Effector memory CD8-positive, alpha-beta T cell (primary cell): ENCODE measurements around the gene ADAM33.

Experiments used
- ATAC-seq: fragments of 150-1000 bp; cut with Tn5 transposase; replicated peaks from 2 replicates; pipeline ENCODE4 v1.10.0; 2021; ENCODE audit warnings: mild to moderate bottlenecking, moderate library complexity
- DNase-seq, 3 experiments: peaks; one replicate each; pipeline ENCODE4 v3.0.0; 2021
- H3K27ac Mint-ChIP-seq, 2 donors: one replicate each; pipeline ENCODE4 v1.8.0; 2022; ENCODE audit warnings: mild to moderate bottlenecking in 2 of 2, mixed read lengths in 2 of 2, moderate library complexity in 2 of 2
- H3K27me3 Mint-ChIP-seq, 2 donors: one replicate each; pipeline ENCODE4 v1.8.0; 2022; ENCODE audit warnings: mixed read lengths in 2 of 2
- H3K36me3 Mint-ChIP-seq: one replicate; pipeline ENCODE4 v1.8.0; 2022; ENCODE audit warnings: mild to moderate bottlenecking, moderate library complexity, mixed read lengths; ENCODE audit not compliant: insufficient read depth
- H3K4me1 Mint-ChIP-seq, 2 donors: one replicate each; pipeline ENCODE4 v1.8.0; 2022; ENCODE audit warnings: low read depth in 2 of 2, mixed read lengths in 2 of 2
- H3K4me3 Mint-ChIP-seq, 2 donors: one replicate each; pipeline ENCODE4 v1.8.0; 2022; ENCODE audit warnings: mild to moderate bottlenecking in 2 of 2, mixed read lengths in 2 of 2, moderate library complexity in 2 of 2
- H3K9me3 Mint-ChIP-seq, 2 donors: one replicate each; pipeline ENCODE4 v1.8.0; 2022; ENCODE audit warnings: mixed read lengths in 2 of 2

Gene ADAM33

GRCh38 chr20:3704087-3704486 is 22.3 kb upstream of the ADAM33 start:
- peaks cover 1 to 7% of the 10 kb centered on the region in 2 donors for H3K4me1 Mint-ChIP-seq
- no peaks in the 10 kb centered on the region for H3K36me3 Mint-ChIP-seq
- DNase-seq: no peak
- peaks cover 11 to 69% of the 10 kb centered on the region in 2 donors for H3K27me3 Mint-ChIP-seq
- no peak overlapping the region for H3K4me3 Mint-ChIP-seq
- ATAC-seq: no peak
- no peak overlapping the region for H3K27ac Mint-ChIP-seq
- no peaks in the 10 kb centered on the region for H3K9me3 Mint-ChIP-seq

GRCh38 chr20:3702611-3703391 is 21.0 kb upstream of the ADAM33 start:
- Mint-ChIP-seq H3K27ac (no peak overlapping the region), H3K9me3 (no peaks in the 10 kb centered on the region), H3K4me3 (no peak overlapping the region), H3K36me3 (no peaks in the 10 kb centered on the region), H3K27me3 (peaks cover 9 to 72% of the 10 kb centered on the region in 2 donors), H3K4me1 (peaks cover 0 to 3% of the 10 kb centered on the region in 2 donors)
- no peak for ATAC-seq
- DNase-seq: no peak

- no peak overlapping the region for H3K27ac Mint-ChIP-seq
- no peaks in the 10 kb centered on the region for H3K9me3 Mint-ChIP-seq
- no peak overlapping the region for H3K4me3 Mint-ChIP-seq
- DNase-seq (no peak), ATAC-seq (no peak)
- H3K27me3 Mint-ChIP-seq: peaks cover 5 to 64% of the 10 kb centered on the region in 2 donors
- H3K36me3 Mint-ChIP-seq: no peaks in the 10 kb centered on the region
- H3K4me1 Mint-ChIP-seq: no peaks in the 10 kb centered on the region
Measured at GRCh38 chr20:3701061-3701998, 19.5 kb upstream of the ADAM33 start.

GRCh38 chr20:3699037-3699436 is 17.2 kb upstream of the ADAM33 start:
- DNase-seq: no peak
- no peaks in the 10 kb centered on the region for H3K4me1 Mint-ChIP-seq
- no peaks in the 10 kb centered on the region for H3K36me3 Mint-ChIP-seq
- no peak overlapping the region for H3K4me3 Mint-ChIP-seq
- peaks cover 5 to 42% of the 10 kb centered on the region in 2 donors for H3K27me3 Mint-ChIP-seq
- H3K27ac Mint-ChIP-seq: no peak overlapping the region
- no peaks in the 10 kb centered on the region for H3K9me3 Mint-ChIP-seq
- no peak for ATAC-seq

GRCh38 chr20:3698591-3699001 is 16.8 kb upstream of the ADAM33 start:
- H3K27ac Mint-ChIP-seq: no peak overlapping the region
- no peak for DNase-seq
- no peak for ATAC-seq
- no peaks in the 10 kb centered on the region for H3K9me3 Mint-ChIP-seq
- peaks cover 3 to 37% of the 10 kb centered on the region in 2 donors for H3K27me3 Mint-ChIP-seq
- no peaks in the 10 kb centered on the region for H3K4me1 Mint-ChIP-seq
- no peak overlapping the region for H3K4me3 Mint-ChIP-seq
- H3K36me3 Mint-ChIP-seq: no peaks in the 10 kb centered on the region

GRCh38 chr20:3697588-3698305 is 15.9 kb upstream of the ADAM33 start:
- DNase-seq: no peak
- H3K27ac Mint-ChIP-seq: no peak overlapping the region
- no peaks in the 10 kb centered on the region for H3K9me3 Mint-ChIP-seq
- no peaks in the 10 kb centered on the region for H3K4me1 Mint-ChIP-seq
- no peaks in the 10 kb centered on the region for H3K36me3 Mint-ChIP-seq
- no peak for ATAC-seq
- H3K27me3 Mint-ChIP-seq: peaks cover 0 to 29% of the 10 kb centered on the region in 2 donors
- H3K4me3 Mint-ChIP-seq: no peak overlapping the region

- H3K9me3 Mint-ChIP-seq: no peaks in the 10 kb centered on the region
- DNase-seq (no peak), ATAC-seq (no peak)
- H3K27me3 Mint-ChIP-seq: peaks cover 0 to 21% of the 10 kb centered on the region in 2 donors
- no peak overlapping the region for H3K4me3 Mint-ChIP-seq
- no peak overlapping the region for H3K27ac Mint-ChIP-seq
- no peaks in the 10 kb centered on the region for H3K36me3 Mint-ChIP-seq
- H3K4me1 Mint-ChIP-seq: no peaks in the 10 kb centered on the region
Measured at GRCh38 chr20:3696745-3697587, 15.2 kb upstream of the ADAM33 start.

GRCh38 chr20:3696200-3696599 is 14.4 kb upstream of the ADAM33 start:
- H3K4me1 Mint-ChIP-seq: no peaks in the 10 kb centered on the region
- H3K27ac Mint-ChIP-seq: no peak overlapping the region
- DNase-seq: no peak
- no peak for ATAC-seq
- H3K36me3 Mint-ChIP-seq: no peaks in the 10 kb centered on the region
- no peaks in the 10 kb centered on the region for H3K9me3 Mint-ChIP-seq
- no peak overlapping the region for H3K4me3 Mint-ChIP-seq
- H3K27me3 Mint-ChIP-seq: peaks cover 0 to 13% of the 10 kb centered on the region in 2 donors

GRCh38 chr20:3694864-3695263 is 13.1 kb upstream of the ADAM33 start:
- H3K27ac Mint-ChIP-seq: no peak overlapping the region
- no peak overlapping the region for H3K4me3 Mint-ChIP-seq
- no peak for ATAC-seq

GRCh38 chr20:3693376-3693775 is 11.6 kb upstream of the ADAM33 start:
- Mint-ChIP-seq H3K27ac (no peak overlapping the region), H3K9me3 (no peaks in the 10 kb centered on the region), H3K27me3 (peaks cover 0 to 2% of the 10 kb centered on the region in 2 donors), H3K36me3 (no peaks in the 10 kb centered on the region), H3K4me3 (no peak overlapping the region), H3K4me1 (peaks cover 0 to 2% of the 10 kb centered on the region in 2 donors)
- ATAC-seq: no peak
- DNase-seq: no peak

More at GRCh38 chr20:3694864-3695263, 13.1 kb upstream of the ADAM33 start:
- Mint-ChIP-seq H3K27me3 (peaks cover 0 to 13% of the 10 kb centered on the region in 2 donors), H3K36me3 (no peaks in the 10 kb centered on the region), H3K9me3 (no peaks in the 10 kb centered on the region), H3K4me1 (no peaks in the 10 kb centered on the region)
- no peak for DNase-seq

- Mint-ChIP-seq H3K36me3 (no peaks in the 10 kb centered on the region), H3K27me3 (peaks cover 0 to 6% of the 10 kb centered on the region in 2 donors), H3K9me3 (no peaks in the 10 kb centered on the region), H3K4me1 (peaks cover 0 to 5% of the 10 kb centered on the region in 2 donors), H3K27ac (no peak overlapping the region), H3K4me3 (no peak overlapping the region)
- ATAC-seq (no peak), DNase-seq (no peak)
Measured at GRCh38 chr20:3692706-3693294, 11.0 kb upstream of the ADAM33 start.

GRCh38 chr20:3691897-3692296 is 10.1 kb upstream of the ADAM33 start:
- no peaks in the 10 kb centered on the region for H3K9me3 Mint-ChIP-seq
- ATAC-seq (no peak), DNase-seq (no peak)
- H3K4me1 Mint-ChIP-seq: peaks cover 0 to 6% of the 10 kb centered on the region in 2 donors
- H3K27me3 Mint-ChIP-seq: peaks cover 5 to 16% of the 10 kb centered on the region in 2 donors
- H3K36me3 Mint-ChIP-seq: no peaks in the 10 kb centered on the region
- no peak overlapping the region for H3K27ac Mint-ChIP-seq
- H3K4me3 Mint-ChIP-seq: no peak overlapping the region
